RWPE1 (cell line): ENCODE measurements around the gene TOB1.
A peak's percentile ranks its signal among the peaks of the same experiment; 100 is the strongest.

ENCODE experiments used
- CTCF ChIA-PET: fragments of 350-600 bp; sonication (Branson Sonifier 250); formaldehyde crosslinking; extraction: SDS; loops from one replicate; lab custom pipeline; 2021; lab: Yijun Ruan, JAX
- POLR2A ChIA-PET: fragments of 400-600 bp; formaldehyde crosslinking; extraction: SDS; loops from one replicate; lab custom pipeline; 2020; ENCODE audit warnings: antibody characterized with exemption; ENCODE audit not compliant: low non-redundant PET; lab: Yijun Ruan, JAX
- DNase-seq: peaks from one replicate; pipeline ENCODE4 v3.0.0; 2012; ENCODE audit warnings: low spot score
- H3K27ac ChIP-seq: fragments of 450-650 bp; 2 replicates; pipeline ENCODE4 v1.5.1; 2017
- TF ChIP-seq, protein P1 (sequence below): fragments of 450-650 bp; conservative IDR thresholded peaks from 2 replicates; pipeline ENCODE4 v1.5.1; 2017; ENCODE audit warnings: low read depth, mild to moderate bottlenecking

Gene TOB1

GRCh38 chr17:50865868-50866260 is 290 bp downstream of the TOB1 start:
- ChIA-PET POLR2A (interaction anchor here (0.6 to 2.4 kb wide), 13 partner anchors 13 to 220 kb away, joined by 3 to 12 read pairs (median 4); no protein-coding TSS in a partner anchor), CTCF (interaction anchor here (0.5 to 1.7 kb wide), 3 partner anchors 27 to 91 kb away, joined by 3 to 6 read pairs (median 4); no protein-coding TSS in a partner anchor)
- DNase-seq: no peak
- TF ChIP-seq, protein P1, sequence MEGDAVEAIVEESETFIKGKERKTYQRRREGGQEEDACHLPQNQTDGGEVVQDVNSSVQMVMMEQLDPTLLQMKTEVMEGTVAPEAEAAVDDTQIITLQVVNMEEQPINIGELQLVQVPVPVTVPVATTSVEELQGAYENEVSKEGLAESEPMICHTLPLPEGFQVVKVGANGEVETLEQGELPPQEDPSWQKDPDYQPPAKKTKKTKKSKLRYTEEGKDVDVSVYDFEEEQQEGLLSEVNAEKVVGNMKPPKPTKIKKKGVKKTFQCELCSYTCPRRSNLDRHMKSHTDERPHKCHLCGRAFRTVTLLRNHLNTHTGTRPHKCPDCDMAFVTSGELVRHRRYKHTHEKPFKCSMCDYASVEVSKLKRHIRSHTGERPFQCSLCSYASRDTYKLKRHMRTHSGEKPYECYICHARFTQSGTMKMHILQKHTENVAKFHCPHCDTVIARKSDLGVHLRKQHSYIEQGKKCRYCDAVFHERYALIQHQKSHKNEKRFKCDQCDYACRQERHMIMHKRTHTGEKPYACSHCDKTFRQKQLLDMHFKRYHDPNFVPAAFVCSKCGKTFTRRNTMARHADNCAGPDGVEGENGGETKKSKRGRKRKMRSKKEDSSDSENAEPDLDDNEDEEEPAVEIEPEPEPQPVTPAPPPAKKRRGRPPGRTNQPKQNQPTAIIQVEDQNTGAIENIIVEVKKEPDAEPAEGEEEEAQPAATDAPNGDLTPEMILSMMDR: no peak
- peak overlapping the region; percentile 100 for H3K27ac ChIP-seq

DNA sequence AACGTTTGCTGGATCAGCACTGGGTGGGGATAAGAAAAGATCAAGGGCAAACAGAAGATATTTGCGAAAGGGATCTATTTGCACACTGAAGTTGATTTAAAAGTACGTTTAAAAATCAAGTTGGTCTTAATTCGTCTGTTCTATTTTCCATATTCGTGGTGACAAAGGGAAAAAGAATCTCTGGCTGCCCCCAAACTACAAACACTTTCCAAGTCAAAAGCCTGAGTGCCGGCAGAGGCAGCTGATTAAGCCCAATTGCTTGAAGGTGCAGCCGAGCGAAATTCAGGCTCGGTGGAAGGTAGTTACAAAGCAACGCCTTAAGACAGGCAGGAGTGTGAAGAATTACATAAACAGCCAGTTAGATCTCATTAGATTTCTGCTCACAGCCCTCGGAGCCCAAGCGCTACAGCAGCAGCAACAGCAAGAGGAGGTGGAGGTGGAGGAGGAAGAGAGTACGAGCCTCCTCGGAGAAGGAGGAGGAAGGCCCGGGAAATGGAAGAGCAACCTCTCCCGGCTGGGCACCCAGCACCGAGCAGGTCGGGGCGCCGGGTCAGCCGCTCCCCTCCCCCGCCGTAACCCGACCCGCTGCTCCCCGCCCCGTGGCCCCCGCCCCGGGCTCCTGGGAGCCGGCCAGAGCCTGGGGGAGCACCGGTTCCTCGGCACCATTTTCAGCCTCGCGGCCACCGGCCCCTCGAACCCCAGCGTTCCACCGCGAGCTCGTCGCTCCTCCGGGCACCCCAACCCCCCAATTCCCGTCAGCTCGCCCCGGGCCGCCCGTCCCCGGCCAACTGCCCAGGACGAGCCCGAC is 890 bp downstream of the TOB1 start:
- H3K27ac ChIP-seq: peak overlapping the region; percentile 100
- TF ChIP-seq, protein P1: no peak
- peak; percentile 39 for DNase-seq
- POLR2A ChIA-PET: interaction anchor here (1.0 to 2.4 kb wide), 8 partner anchors 12 to 88 kb away, joined by 4 to 12 read pairs (median 6); no protein-coding TSS in a partner anchor
- CTCF ChIA-PET: interaction anchor here (0.5 to 1.7 kb wide), 5 partner anchors 12 to 91 kb away, joined by 3 to 8 read pairs (median 4); no protein-coding TSS in a partner anchor

- no peak for DNase-seq
- TF ChIP-seq, protein P1: no peak
- POLR2A ChIA-PET: no interaction called here
- CTCF ChIA-PET: no interaction called here
- H3K27ac ChIP-seq: peak overlapping the region; percentile 100
Measured at GRCh38 chr17:50864747-50865059, 1.5 kb downstream of the TOB1 start.

GRCh38 chr17:50863931-50864330 is 2.2 kb downstream of the TOB1 start:
- CTCF ChIA-PET: interaction anchor here (0.6 to 1.6 kb wide), 6 partner anchors 12 to 319 kb away, joined by 3 to 8 read pairs (median 4); no protein-coding TSS in a partner anchor
- POLR2A ChIA-PET: no interaction called here
- DNase-seq: no peak
- H3K27ac ChIP-seq: no peak overlapping the region
- TF ChIP-seq, protein P1: no peak

- ChIA-PET POLR2A (no interaction called here), CTCF (interaction anchor here (0.6 to 1.6 kb wide), 7 partner anchors 11 to 318 kb away, joined by 3 to 8 read pairs (median 3); no protein-coding TSS in a partner anchor)
- TF ChIP-seq, protein P1: peak; percentile 28; the same call in 1 of the 2 replicates
- DNase-seq: no peak
- H3K27ac ChIP-seq: peak overlapping the region; percentile 24
Measured at GRCh38 chr17:50863221-50863843, 2.8 kb downstream of the TOB1 start.

GRCh38 chr17:50861822-50862528 is 4.2 kb downstream of the TOB1 start:
- ChIA-PET POLR2A (interaction anchor here (0.6 to 1.0 kb wide), 2 partner anchors 10 to 22 kb away, joined by 3 read pairs; no protein-coding TSS in a partner anchor), CTCF (interaction anchor here (0.6 to 2.3 kb wide), 5 partner anchors 10 to 313 kb away, joined by 3 to 9 read pairs (median 6); no protein-coding TSS in a partner anchor)
- no peak for DNase-seq
- H3K27ac ChIP-seq: no peak overlapping the region
- TF ChIP-seq, protein P1: no peak
